Transverse colon (tissue), 3 donors: ENCODE measurements around the gene MICU2.

ENCODE experiments used
- CTCF ChIP-seq, 5 experiments: fragments of 200-600 bp in 3 of 5; fragments of 450-650 bp in 2 of 5; sonication (generic) in 3 of 5; IDR thresholded peaks; 1 replicate in 2 of 5; 2 replicates in 3 of 5; pipeline ENCODE4 v1.5.1; 2016 to 2017; ENCODE audit warnings: antibody characterized with exemption in 5 of 5, inconsistent platforms in 3 of 5, mild to moderate bottlenecking in 2 of 5, moderate library complexity in 1 of 5
- POLR2A ChIP-seq: fragments of 450-650 bp; IDR thresholded peaks from one replicate; pipeline ENCODE4 v1.6.1; 2016; ENCODE audit warnings: antibody characterized with exemption, mild to moderate bottlenecking, moderate library complexity

GRCh38 chr13:21578748-21579147 is 25.2 kb downstream of the MICU2 start:
- TF ChIP-seq CTCF (IDR thresholded peaks at IDR 0.05) (no peak), POLR2A (no peak)
